Measurements from ENCODE around the gene CBLN3.
A peak's percentile ranks its signal among the peaks of the same experiment; 100 is the strongest.

Gene CBLN3

DNA sequence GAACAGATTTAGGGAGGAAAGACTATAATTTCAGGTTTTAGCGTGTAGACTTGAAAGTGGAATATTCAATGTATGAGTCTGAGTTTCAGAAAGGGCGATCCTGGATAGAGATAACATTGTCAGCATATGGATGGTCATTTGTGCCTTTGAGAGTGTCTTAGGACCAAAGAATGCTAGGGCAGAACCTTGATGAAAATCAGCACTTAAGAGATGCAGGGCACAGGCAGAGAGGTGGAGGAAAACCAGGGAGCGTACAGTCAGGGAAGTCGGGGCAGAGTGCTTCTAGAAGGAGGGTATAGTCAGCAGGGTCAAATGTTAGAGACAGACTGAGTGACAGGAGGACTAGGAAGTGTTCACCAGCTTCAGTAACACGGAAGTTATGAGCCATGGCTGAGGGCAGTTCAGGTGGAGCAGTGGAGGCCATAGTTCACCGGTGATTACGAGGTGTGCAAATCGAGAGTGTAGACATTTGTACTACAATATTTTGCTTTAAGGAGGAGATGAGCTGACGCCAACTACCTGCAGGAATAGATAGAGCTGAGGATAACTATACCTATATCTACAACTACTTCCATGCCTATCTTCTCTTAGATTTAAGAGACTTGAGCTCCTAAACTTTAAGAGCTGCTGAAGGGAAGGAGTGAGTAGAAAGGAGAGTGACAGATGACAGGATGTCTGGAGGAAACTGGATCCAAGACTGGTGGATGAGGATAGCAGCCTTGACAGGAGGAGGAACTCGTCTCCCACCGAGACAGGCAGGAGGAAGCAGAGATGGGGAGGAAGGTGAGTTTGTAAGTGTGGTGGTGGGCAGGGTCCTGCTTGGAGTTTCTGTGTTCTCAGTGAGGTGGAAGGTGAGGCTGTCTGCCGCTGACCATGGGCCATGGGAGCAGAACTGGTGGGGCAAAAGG is 6.5 kb downstream of the CBLN3 start:
- no peak for DNase-seq

DNA sequence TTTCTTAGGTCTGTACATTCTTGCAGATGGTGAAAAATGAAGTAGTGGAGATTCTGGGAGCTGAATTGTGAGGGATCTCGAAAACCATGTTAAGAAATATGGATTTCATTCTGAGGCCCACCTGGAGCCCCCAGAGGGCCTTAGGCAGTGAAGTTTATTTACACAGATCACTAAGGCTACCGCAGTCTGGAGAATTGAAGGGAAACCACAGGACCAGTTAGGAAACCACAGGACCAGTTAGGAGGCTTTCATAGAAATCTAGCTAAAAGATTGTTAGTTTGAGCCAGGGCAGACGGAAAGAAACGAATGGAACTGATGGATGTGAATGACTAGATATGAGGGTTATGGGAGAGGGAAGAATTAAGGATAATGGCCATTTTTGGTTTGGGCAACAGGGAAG is 7.2 kb downstream of the CBLN3 start:
- no peak for DNase-seq

DNA sequence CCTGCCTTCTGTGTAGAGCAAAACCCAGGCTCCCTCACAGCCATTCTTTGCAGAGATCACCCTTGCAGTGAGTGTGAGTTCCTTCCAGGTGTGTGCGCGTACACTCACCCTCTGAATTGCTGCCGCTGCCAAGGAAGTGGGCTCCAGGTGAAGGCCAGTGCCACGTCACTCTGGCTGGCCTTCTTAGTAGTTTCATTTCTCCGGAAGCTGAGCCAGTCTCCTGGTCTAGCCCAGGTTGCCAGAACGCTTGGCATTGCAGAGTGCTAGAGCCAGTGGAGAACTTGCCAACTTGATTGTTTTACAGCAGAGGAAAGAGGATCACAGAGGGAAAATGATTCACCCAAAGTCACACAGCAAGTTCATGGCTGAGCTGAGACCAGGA is 11.0 kb downstream of the CBLN3 start:
- DNase-seq = no peak

DNA sequence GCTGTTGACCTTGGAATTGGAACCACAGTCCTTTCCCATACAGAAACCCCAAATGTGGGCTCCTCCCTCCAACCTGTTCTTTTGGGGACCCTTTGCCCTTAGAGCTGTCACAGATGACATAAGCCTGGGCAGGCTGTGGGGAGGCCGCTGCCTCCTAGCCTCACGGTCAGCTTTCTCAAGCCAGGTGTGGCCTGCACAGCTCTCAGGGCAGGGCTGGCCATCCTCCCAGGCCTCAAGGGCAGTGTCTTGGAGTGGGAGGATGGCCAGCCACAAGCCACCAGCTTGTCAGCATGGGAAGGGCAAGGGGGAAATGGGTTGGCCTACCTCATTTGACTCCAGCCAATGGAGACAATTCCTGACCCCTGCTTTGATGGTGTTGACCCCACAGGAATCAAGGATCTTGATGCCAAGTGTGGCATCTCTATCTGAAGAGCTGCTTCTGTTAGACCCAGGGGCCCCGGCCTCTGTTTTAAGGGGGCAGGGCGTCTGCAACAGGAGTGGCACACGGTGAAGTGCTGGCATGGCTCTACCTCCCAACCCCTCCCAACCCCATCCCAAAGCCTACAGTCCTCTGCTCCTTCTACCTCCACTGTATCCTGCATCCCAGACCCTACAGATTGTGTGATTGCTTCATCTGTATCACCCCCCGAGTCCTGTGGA is 11.5 kb downstream of the CBLN3 start:
- no peak for DNase-seq

DNA sequence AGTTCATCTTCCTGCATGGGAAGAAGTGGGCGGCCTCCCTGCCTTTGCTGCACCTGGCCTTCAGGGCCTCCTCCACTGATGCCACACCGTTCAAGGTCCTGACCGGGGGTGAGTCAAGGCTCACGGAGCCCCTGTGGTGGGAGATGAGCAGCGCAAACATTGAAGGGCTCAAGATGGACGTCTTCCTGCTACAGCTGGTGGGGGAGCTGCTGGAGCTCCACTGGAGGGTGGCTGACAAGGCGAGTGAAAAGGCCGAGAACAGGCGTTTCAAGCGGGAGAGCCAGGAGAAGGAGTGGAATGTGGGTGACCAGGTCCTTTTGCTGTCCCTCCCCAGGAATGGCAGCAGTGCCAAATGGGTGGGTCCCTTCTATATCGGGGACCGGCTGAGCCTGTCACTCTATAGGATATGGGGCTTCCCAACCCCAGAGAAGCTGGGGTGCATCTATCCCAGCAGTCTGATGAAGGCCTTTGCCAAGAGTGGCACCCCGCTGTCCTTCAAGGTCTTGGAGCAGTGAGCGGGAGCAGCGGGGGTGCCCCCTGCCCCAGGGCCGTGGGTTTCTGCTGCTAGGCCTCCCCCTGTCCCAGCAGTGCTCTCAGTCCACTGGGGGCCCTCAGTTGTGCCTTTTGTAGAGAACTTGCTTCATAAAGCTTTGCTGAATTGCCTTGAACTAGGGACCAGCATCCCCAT is 12.4 kb downstream of the CBLN3 start:
- no peak for DNase-seq

DNA sequence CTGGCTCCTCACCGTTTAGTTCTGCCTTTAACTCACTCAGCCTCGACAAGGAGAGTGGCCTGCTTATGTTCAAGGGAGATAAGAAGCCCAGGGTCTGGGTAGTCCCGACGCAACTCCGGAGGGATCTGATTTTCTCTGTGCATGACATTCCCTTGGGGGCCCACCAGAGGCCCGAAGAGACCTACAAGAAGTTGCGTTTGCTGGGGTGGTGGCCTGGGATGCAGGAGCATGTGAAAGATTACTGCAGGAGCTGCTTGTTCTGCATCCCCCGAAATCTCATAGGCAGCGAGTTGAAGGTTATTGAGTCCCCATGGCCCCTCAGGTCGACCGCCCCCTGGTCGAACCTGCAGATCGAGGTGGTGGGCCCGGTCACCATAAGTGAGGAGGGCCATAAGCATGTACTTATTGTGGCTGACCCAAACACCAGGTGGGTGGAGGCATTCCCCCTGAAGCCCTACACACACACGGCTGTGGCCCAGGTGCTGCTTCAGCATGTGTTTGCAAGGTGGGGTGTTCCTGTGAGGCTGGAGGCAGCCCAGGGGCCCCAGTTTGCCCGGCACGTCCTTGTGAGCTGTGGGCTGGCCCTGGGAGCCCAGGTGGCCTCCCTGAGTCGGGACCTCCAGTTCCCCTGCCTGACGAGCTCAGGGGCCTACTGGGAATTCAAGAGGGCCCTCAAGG is 13.1 kb downstream of the CBLN3 start:
- no peak for DNase-seq

DNA sequence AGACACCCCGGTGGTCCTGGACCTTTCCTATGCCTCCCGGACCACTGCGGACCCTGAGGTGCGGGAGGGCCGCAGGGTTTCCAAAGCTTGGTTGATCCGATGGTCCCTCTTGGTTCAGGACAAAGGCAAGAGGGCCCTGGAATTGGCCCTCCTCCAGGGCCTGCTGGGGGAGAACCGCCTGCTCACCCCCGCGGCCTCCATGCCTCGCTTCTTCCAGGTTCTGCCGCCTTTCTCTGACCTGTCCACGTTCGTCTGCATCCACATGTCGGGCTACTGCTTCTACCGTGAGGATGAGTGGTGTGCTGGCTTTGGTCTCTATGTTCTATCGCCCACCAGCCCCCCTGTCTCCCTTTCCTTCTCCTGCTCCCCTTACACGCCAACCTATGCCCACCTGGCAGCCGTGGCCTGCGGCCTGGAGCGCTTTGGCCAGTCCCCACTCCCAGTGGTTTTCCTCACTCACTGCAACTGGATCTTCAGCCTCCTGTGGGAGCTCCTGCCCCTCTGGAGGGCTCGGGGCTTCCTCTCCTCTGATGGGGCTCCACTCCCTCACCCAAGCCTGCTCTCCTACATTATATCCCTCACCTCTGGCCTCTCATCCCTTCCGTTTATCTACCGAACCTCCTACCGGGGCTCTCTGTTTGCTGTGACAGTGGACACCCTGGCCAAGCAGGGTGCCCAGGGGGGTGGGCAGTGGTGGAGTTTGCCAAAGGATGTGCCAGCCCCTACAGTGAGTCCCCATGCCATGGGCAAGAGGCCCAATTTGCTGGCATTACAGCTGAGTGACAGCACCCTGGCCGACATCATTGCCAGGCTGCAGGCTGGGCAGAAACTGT is 13.8 kb downstream of the CBLN3 start:
- DNase-seq = no peak

DNA sequence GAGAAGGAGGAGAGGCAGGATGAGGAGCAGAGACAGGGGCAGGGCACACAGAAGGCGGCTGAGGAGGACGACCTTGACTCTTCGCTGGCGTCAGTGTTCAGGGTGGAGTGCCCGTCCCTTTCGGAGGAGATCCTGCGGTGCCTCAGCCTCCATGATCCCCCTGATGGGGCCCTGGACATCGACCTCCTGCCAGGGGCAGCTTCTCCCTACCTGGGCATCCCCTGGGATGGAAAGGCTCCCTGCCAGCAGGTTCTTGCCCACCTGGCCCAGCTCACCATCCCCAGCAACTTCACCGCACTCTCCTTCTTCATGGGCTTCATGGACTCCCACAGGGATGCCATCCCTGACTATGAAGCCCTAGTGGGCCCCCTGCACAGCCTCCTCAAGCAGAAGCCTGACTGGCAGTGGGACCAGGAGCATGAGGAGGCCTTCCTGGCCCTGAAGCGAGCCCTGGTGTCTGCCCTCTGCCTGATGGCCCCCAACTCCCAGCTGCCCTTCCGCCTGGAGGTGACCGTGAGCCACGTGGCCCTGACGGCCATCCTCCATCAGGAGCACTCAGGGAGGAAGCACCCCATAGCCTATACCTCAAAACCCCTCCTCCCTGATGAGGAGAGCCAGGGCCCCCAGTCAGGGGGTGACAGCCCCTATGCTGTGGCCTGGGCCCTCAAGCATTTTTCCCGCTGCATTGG is 14.6 kb downstream of the CBLN3 start:
- DNase-seq = no peak

DNA sequence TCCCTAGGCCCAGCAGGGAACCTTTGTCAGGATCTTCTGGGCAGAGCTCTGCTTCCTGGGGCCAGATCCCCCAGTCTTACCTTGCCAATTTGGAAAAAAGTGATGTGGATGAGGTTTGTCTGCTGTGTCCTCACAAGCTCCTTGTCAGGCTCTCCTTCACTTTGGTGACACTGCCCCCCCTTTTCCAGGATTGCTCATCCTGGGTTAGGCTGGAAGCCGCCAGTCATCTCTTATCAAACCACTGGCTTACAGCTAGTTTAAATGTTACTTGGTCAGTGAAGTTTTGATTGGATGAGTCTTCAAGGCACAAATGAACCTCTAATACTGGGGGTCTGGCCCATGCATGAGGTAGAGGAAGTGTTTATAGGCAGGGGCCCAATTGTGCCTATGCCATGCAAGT is 15.4 kb downstream of the CBLN3 start:
- no peak for DNase-seq

DNA sequence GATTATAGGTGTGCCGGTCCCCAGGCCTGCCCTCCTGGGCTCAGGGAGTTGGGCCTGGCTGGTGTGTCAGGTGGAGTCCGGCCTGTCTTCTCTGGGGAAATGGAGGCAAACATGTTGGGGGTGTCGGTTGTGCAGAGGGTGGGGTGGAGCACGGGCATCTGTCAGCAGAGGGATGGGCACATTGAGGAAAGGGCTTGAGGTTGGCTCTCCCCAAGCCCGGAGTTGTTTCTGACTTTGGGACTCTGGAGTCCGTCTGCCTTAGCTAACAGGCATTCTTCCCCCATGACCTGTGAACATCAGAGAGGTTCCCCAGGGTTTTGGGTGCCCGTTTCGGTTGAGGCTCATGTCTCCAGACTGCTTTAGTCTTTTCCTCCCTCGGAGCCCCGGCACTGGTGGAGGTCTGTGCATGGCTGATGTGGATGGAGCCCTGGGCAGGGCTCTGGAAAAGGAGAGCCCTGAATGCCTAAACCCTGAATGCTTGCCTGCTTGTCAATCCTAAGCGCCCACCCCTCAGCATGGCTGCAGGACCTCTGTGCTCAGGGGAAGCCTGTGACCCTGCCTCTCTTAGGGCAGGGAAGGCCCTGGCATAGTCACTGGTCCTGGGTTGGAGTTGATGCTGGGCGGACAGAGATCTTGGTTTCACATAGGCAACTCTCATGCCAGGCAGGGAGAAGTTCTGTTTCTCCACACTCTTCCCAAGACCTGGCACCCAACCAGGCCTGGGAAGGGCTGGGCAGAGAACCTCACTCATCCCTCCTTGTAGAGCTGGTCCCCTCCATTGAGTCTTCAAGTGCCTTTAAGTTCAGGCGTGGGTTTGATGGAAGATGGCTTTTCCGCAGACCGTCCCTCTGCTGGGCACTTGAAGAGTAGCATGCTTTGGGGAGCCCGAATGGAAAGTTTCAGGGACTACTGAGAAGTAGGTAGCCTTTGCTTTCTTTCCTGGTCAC is 17.8 kb downstream of the CBLN3 start:
- DNase-seq = peak; percentile 30

DNA sequence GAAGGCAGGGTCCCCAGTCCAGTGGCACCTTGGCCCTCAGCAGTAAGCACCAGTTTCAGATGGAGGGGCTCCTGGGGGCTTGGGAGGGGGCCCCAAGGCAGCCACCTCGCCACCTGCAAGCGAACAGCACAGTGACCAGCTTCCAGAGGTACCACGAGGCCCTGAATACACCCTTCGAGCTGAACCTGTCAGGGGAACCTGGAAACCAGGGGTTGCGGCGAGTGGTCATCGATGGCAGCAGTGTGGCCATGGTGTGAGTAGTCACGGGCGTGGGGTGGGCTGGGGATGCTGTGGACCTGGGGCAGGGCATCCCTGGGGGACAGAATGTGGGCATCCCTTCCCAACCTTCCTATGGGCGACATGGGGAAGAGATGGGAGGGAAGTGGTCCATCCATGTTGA is 19.5 kb downstream of the CBLN3 start:
- no peak for DNase-seq

DNA sequence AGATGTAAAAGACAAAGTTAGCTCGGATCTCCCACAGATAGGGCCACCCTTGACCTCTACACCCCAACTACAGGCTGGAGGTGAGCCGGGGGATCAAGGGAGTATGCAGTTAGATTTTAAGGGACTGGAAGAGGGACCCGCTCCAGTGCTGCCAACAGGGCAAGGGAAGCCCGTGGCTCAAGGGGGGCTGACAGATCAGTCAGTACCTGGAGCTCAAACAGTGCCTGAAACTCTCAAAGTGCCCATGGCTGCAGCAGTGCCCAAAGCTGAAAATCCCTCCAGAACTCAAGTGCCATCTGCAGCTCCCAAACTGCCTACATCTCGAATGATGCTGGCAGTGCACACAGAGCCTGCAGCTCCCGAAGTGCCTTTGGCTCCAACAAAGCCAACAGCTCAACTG is 20.3 kb downstream of the CBLN3 start:
- DNase-seq = no peak

DNA sequence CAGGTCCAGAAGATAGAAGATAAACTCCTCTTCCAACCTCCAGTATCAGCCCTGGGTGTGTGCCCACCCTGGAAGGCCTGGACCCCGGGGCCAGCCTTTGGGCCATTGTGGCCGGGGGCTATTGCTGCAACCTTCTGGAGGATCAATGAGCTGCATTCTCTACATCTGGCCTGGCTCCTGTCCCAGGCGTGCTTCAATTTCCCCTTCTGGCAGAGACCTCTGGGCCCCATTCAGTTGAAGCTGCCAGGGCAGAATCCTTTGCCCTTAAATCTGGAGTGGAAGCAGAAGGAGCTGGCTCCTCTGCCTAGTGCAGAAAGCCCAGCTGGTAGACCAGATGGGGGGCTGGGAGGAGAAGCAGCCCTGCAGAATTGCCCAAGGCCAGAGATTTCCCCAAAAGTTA is 20.7 kb downstream of the CBLN3 start:
- peak; percentile 43 for DNase-seq

DNA sequence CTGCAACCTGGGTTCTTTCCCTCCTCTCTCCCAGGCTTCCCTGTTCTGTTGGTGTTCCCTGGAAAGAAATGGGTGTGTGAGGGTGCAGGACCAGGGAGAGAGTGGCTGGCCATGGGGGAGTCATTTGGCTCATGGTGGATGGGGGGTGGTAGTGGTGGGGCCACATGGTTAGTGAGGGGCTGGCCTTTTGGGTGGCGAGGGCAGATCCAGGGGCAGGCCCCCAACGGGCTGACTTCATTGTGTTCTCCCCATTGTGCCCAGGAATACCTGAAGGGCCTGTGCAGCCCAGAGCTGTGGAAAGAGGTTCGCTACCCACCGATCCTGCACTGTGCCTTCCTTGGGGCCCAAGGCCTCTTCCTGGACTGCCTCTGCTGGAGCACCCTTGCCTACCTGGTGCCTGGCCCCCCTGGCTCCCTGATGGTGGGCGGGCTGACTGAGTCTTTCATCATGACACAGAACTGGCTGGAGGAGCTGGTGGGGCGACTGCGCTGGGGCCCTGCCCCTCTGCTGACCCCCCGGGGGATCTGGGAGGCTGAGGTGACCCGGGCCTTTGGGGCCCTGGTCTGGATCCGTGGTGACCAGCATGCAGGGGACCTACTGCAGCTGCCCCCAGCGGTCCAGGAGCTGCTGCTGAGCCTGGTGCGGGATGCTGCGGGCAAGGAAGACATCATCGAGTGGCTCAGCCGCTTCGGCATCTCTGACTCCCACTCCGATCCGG is 21.7 kb downstream of the CBLN3 start:
- DNase-seq = no peak

DNA sequence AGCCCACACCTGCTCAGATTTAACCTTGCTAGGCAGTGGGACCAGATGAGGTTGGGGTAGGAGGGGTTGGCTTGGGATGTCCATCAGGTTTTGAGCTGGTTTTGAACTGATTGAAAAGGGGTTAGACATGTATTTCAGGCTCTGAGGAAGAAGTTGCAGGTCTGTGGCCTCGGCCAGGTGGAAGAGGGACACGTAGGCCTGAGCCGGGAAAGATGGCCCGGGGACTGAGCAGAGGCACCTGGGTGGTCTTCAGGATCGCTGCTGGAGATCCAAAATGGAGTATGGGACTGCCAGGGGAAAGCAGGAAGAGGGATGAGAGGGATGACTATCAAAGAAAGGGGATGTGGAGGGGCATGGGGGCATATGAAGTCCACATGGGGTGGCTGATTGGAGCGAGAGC is 23.1 kb downstream of the CBLN3 start:
- DNase-seq = no peak

DNA sequence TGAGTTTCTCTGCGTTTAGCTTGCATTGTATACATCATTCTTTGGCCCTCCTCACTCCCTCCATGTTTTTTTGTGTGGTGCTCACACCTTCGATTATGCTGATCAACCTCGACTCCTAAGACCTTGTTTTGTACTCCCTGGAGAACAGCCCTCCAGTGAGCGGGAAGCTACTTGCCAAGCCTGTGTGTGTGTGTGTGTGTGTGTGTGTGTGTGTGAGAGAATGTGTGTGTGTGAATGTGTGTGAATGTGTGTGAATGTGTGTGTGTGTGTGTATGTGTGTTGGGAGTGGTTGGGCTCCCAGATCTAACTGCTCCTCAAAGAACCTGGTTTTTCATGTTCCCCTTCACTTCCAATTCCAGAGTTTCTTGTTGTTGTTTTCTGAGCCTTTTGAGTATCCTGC is 24.7 kb downstream of the CBLN3 start:
- DNase-seq = no peak

DNA sequence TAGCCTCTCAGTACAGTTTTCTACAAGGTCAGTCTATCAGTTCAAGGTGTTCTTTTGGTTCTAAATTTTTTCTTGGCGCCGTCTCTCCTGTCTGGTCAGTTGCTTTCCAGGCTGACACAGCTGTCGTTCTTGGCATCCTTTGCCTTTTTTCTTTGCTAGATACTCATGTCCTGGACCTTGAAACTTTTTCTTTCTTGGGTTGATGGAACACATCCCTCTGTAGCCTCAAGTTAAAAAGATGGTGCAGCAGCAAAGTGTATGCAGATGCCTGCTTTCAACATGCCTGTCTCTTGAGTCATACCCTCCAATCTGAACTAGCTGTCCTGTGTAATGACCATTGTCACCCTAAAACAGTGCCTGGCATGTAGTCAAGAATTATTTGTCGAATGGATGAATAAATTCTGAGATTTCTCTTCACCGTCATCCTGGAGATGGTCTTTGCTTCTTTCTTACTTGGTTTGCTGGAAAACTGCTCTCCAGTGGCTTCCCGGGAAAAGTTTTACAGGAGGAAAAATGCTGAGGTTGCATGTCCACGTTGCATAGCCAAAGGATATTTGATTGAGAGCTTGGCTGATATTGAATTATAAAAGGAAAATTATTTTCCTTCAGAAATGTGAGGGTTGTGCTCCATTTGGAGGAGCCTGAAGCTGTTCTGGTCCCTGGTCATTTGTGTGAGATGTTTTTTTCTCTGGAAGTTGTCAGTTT is 26.0 kb downstream of the CBLN3 start:
- DNase-seq = no peak

DNA sequence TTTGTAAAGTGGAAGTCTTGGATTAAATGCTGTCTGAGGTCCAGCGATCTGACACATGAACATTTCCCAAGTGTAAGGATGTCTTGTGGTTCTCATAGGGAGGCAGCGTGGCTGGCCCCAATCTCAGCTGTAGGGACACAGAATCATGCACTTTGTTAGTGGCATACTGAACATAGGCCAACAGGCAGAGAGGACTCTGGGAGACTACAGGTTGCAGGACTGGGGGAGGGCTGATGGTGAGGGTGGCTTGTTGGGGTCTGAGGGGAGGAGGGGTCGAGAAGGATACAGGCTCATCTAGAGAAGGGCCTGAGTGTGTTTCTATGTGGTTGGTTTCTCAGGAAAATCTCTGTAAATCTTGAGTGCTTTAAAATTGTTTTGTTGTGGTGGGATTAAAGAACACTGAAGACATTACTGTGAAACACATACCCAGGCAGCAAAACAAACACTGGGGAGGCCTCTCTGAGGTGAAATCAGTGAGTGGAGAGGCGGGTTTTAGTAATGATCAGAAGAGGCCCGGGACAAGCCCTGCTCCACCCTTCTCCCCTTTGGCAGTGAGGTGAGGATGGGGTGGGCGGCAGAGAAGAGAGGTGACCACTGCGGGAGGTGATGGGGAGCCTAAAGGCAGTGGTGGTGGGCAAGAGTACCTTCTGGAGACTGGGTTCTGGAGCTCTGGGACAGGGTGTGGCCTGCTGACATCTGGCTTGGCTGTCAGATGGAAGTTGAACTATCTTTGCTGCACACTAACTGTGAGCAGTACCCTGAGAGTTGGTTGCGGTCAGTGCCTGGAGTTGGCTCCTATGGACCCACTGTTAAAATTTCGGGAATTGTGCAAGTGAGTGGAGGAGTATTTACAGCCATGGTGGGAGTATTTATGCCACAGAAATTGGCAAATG is 27.4 kb downstream of the CBLN3 start:
- no peak for DNase-seq

All from NCI-H2171 (cell line).